ENCODE data around the gene CSNK1G1.

CSNK1G1 gene

DNA sequence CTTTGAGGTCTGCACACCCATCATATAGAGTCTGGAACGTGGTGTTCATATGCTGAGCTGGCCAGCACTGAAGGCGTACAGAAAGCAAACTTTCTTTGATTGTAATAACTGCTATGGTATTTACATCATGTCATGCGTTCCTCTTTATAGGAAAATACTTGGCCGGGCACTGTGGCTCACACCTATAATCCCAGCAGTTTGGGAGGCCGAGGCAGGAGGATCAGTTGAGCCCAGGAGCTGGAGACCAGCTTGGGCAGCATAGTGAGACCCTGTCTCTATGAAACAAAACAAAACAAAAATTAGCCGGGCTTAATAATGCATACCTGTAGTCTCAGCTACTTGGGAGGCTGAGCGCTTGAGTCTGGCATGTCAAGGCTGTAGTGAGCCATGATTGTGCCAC lies 207.8 kb downstream of the CSNK1G1 start:
- Mint-ChIP-seq H3K9me3 (no peaks in the 10 kb centered on the region), H3K4me1 (ENCODE audit: low read depth) (peaks cover 12% of the 10 kb centered on the region), H3K4me3 (no peak overlapping the region), H3K27ac (no peak overlapping the region), H3K36me3 (ENCODE audit: low read depth) (no peaks in the 10 kb centered on the region), H3K27me3 (ENCODE audit: low read depth) (no peaks in the 10 kb centered on the region)
- DNase-seq (ENCODE audit: low spot score), result no peak

DNA sequence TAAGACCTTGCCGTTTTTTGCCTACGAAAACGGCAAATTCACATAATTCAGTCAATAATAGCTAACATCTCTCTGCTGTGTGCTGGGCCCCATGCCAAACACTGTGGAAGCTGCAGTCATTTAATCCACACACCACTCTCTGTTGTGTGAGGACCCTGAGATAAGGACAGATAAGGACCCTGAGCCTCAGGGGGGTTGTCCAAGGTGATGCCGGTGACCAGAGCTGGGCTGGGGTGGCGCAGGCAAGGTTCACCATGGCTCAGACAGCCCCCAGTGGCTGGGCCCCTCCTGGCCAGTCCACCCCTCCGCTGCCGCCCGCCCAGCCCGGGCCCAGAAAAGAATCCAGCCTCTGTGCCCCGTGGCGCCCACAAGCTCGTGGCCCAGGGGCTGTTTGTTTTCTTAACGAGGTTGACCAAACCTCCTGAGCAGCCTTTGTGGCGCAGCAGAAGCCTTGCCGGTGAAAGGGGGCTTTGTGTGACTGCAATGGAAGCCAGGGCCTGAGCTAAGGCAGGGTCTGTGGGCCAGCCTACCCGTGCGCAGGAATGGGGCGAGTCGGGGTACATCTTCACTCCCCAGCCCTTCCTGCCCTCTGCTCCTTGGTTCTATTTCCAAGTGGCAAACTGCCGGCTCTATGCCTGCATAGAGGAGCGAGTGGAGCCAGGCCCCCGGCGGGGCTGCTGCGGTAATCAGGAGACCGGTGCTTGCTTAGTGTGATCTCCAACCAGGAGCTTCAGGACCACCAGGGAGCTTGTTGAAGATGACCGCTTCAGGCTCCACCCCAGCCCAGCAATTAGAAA lies 208.9 kb downstream of the CSNK1G1 start:
- Mint-ChIP-seq H3K4me3 (no peak overlapping the region), H3K27me3 (ENCODE audit: low read depth) (no peaks in the 10 kb centered on the region), H3K4me1 (ENCODE audit: low read depth) (peaks cover 12% of the 10 kb centered on the region), H3K36me3 (ENCODE audit: low read depth) (peaks cover 2% of the 10 kb centered on the region), H3K27ac (no peak overlapping the region), H3K9me3 (no peaks in the 10 kb centered on the region)
- no peak for DNase-seq (ENCODE audit: low spot score)

DNA sequence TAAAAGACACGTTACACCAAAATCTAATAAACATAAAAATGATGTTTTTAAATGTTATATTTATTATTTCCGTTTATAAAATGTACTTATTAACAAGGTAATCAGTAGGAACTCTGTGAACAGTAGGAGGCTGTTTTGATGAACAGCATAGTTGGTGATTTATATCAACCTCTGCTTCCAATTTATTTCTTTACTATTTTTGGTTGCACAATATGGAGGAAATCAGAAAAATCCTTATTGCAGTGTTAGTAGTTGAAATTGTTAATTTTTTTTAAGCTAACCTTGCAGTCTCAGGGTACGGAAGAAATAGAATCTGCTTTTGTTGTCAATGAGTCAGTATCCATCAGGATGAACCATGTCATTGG lies 209.5 kb downstream of the CSNK1G1 start:
- no peak for DNase-seq (ENCODE audit: low spot score)
- H3K36me3 Mint-ChIP-seq (ENCODE audit: low read depth), result peaks cover 2% of the 10 kb centered on the region
- H3K4me3 Mint-ChIP-seq, result no peak overlapping the region
- H3K9me3 Mint-ChIP-seq, result no peaks in the 10 kb centered on the region
- H3K27ac Mint-ChIP-seq, result no peak overlapping the region
- no peaks in the 10 kb centered on the region for H3K27me3 Mint-ChIP-seq (ENCODE audit: low read depth)
- H3K4me1 Mint-ChIP-seq (ENCODE audit: low read depth), result peaks cover 12% of the 10 kb centered on the region

DNA sequence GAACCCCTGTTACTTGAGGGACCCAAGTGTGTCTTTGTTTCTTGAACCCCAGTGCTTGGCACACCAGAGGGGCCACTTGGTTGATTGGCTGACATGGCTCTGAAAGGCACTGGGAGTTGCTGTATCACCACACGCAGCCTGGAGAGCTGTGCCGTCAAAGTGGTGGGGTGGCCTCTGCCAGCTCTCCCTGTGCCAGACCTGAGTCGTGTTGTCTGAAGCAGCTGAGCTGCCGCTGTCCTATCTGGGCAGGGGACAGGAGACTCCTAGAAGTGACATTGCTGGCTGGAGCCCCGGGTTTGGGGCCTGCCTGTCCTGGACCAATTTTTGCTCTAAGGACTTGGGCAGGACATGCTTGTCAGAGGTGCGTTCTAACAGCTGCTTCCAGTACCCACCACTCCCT lies 209.9 kb downstream of the CSNK1G1 start:
- H3K4me1 Mint-ChIP-seq (ENCODE audit: low read depth), result peaks cover 12% of the 10 kb centered on the region
- H3K27ac Mint-ChIP-seq, result no peak overlapping the region
- no peaks in the 10 kb centered on the region for H3K27me3 Mint-ChIP-seq (ENCODE audit: low read depth)
- no peak overlapping the region for H3K4me3 Mint-ChIP-seq
- no peak for DNase-seq (ENCODE audit: low spot score)
- no peaks in the 10 kb centered on the region for H3K9me3 Mint-ChIP-seq
- H3K36me3 Mint-ChIP-seq (ENCODE audit: low read depth), result peaks cover 2% of the 10 kb centered on the region

DNA sequence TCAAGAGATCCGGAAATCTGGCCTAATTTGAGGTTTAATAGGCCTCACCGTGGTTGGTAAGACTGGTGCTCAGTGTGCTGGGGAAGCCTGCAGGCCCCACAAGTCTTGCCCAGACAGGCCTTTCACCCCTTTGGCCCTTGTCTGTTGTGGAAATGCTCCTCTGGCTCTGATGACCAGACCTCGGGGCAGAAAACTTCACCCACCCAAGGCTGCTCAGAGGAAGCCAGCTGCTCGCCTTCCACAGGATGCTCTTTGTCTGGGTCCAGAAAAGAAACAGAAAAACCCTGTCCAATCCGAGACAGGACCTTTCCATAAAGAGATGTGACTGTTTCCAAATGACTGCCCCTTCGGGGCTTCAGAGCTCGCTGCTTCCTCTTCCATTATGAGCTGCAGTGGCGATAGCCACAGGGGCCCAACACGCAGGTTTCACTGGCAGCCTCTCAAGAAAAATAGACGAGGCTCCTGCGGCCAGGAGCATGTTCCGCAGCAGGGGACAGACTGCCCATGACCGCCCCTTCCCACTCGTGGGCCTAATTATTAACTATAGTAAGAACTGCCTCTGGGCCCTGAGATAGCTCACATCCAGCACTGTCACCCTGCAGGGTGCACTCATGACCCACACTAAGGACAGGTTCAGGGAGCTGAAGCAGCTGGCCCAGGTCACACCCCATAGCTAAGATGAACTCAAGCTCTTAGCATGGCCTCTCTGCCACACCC lies 211.2 kb downstream of the CSNK1G1 start:
- no peak for DNase-seq (ENCODE audit: low spot score)
- H3K27ac Mint-ChIP-seq, result no peak overlapping the region
- peaks cover 6% of the 10 kb centered on the region for H3K4me1 Mint-ChIP-seq (ENCODE audit: low read depth)

DNA sequence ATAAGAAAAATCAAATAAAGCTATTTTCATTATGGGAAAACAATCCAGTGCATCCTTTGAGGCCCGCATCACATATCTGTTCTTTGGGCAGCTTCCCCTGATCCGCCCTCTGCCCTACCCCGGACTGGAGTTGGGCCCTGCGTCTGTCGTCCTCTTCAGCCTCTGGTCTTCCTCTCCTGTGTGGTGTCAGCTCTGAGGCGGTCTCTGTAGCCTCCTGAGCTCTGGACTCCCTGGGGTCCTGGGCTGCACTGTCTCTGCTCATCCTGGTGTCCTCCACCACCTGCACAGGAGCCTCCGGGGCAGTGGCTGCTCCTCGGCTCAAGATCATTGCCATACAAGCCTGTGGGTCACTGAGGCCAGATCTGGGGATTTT lies 211.8 kb downstream of the CSNK1G1 start:
- Mint-ChIP-seq H3K4me3 (no peak overlapping the region), H3K27ac (no peak overlapping the region), H3K36me3 (ENCODE audit: low read depth) (peaks cover 2% of the 10 kb centered on the region), H3K9me3 (no peaks in the 10 kb centered on the region), H3K27me3 (ENCODE audit: low read depth) (no peaks in the 10 kb centered on the region), H3K4me1 (ENCODE audit: low read depth) (peaks cover 2% of the 10 kb centered on the region)
- no peak for DNase-seq (ENCODE audit: low spot score)

More for the DNA sequence above, 211.2 kb downstream of the CSNK1G1 start:
- Mint-ChIP-seq H3K9me3 (no peaks in the 10 kb centered on the region), H3K4me3 (no peak overlapping the region), H3K27me3 (ENCODE audit: low read depth) (no peaks in the 10 kb centered on the region), H3K36me3 (ENCODE audit: low read depth) (peaks cover 2% of the 10 kb centered on the region)

DNA sequence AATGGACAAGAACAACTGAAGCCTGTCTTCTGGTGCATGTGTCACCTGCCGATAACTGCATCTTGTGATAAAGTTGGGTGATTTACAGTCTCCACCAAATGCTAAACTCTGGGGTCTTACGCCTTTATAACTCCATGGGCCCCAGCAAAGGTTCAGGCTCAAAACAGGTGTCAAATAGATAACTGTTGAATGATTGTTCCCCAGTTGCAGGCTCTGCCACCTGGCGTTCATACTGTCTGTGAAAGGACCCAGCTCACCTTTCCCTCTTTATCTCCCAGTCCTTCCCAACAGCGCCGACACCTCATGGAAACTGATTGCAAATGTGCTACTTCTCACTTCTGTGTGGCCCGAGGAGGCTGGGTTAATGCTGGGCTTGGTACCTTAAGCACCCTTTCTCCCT lies 212.7 kb downstream of the CSNK1G1 start:
- no peak for DNase-seq (ENCODE audit: low spot score)
- Mint-ChIP-seq H3K9me3 (no peaks in the 10 kb centered on the region), H3K27ac (no peak overlapping the region), H3K36me3 (ENCODE audit: low read depth) (peaks cover 3% of the 10 kb centered on the region), H3K4me1 (ENCODE audit: low read depth) (no peaks in the 10 kb centered on the region), H3K27me3 (ENCODE audit: low read depth) (no peaks in the 10 kb centered on the region), H3K4me3 (no peak overlapping the region)

DNA sequence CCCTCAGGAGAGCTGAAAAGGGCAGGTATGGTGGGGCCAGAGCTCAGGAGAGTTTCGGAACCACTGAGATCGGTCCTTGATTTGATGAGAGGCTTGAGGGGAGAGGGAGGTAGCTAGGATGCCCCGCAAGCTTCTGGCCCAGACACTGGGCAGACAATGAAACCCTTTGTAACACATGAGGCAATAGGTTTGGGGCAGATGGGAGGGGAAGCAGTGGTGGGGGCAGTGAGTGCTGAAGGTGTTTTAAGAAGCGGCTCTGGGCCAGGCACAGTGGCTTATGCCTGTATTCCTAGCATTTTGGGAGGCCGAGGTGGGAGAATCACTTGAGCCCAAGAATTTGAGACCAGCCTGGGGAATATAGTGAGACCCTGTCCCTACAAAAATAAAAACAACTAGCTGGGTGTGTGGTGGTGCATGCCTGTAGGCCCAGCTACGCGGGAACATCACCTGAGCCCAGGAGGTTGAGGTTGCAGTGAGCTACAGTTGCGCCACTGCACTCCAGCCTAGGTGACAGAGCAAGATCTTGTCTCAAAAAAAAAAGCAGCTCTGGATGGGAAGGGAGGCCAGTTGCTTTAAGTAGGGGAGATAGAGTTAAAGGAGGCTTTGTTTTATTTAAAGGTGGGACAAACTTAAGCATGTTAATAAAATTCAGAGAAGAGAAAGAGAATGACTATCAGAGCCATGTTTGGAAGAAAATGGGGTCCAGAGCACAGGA lies 214.0 kb downstream of the CSNK1G1 start:
- H3K27me3 Mint-ChIP-seq (ENCODE audit: low read depth), result no peaks in the 10 kb centered on the region
- DNase-seq (ENCODE audit: low spot score), result no peak
- H3K4me3 Mint-ChIP-seq, result no peak overlapping the region
- no peaks in the 10 kb centered on the region for H3K9me3 Mint-ChIP-seq
- no peaks in the 10 kb centered on the region for H3K4me1 Mint-ChIP-seq (ENCODE audit: low read depth)
- H3K27ac Mint-ChIP-seq, result no peak overlapping the region
- H3K36me3 Mint-ChIP-seq (ENCODE audit: low read depth), result peaks cover 12% of the 10 kb centered on the region

DNA sequence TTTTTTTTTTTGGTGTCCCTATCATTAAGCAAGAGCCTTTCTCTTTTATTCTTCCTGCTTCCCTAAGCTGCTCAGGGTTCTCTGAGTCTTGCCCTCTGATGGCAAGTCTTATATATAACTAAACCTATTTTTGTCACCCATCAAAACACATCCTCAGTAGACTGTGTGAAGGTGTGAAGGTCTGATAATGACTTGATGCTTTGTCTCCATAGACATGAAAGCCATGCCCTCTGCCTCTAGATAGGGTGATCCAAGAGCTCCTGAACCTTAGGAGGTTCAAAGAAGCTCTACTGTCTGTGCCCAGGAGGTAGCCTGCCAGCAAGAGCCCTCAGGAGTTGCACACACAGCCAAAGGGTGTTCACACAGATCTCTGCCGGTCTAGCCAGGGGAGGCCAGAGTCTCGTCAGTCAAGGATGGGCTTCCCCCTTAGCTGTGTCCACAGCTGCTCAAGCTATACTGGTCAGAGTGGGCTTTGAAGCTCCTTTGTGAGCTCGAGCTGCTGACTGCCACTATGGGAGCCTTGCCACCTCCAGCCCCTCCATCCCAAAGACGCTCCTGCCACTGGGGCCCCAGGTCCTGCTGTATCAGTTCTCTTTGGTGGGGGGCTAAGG lies 217.5 kb downstream of the CSNK1G1 start:
- DNase-seq (ENCODE audit: low spot score), result no peak
- H3K4me3 Mint-ChIP-seq, result no peak overlapping the region
- no peaks in the 10 kb centered on the region for H3K4me1 Mint-ChIP-seq (ENCODE audit: low read depth)
- no peaks in the 10 kb centered on the region for H3K27me3 Mint-ChIP-seq (ENCODE audit: low read depth)
- no peak overlapping the region for H3K27ac Mint-ChIP-seq
- peaks cover 30% of the 10 kb centered on the region for H3K36me3 Mint-ChIP-seq (ENCODE audit: low read depth)
- H3K9me3 Mint-ChIP-seq, result no peaks in the 10 kb centered on the region

DNA sequence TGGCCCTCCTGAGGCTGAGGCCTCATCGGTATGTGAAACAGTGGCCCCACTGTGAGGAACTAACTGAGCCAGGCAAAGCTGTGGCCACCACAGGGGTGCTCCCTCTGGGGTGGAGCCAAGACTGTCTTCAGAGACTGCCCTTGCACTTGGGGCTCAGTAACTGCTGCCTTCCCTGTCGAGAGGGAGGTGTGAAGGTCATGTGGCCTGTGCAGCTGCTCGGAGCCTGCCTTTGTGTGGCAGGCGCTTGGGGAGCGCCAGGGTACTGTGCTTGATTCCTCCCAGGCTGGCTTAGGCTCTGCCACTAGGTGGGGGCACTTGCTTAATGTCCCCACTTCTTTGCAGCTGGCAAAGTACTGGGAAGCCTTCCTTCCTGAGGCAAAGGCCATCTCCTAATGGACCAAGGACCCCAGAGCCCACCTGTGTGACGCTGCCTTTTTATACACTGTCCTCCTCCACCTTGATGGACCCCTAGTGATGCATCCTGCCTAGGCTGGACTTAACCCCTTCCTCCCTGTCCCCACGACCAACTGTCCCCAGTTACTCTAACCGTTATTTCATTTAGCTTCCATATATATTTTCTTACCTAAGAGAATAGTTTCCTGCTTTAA lies 218.6 kb downstream of the CSNK1G1 start:
- H3K9me3 Mint-ChIP-seq, result no peaks in the 10 kb centered on the region
- no peak for DNase-seq (ENCODE audit: low spot score)
- no peak overlapping the region for H3K4me3 Mint-ChIP-seq
- no peak overlapping the region for H3K27ac Mint-ChIP-seq
- no peaks in the 10 kb centered on the region for H3K27me3 Mint-ChIP-seq (ENCODE audit: low read depth)
- no peaks in the 10 kb centered on the region for H3K4me1 Mint-ChIP-seq (ENCODE audit: low read depth)
- H3K36me3 Mint-ChIP-seq (ENCODE audit: low read depth), result peaks cover 40% of the 10 kb centered on the region

- H3K27ac Mint-ChIP-seq, result no peak overlapping the region
- no peak for DNase-seq (ENCODE audit: low spot score)
- H3K36me3 Mint-ChIP-seq (ENCODE audit: low read depth), result peaks cover 47% of the 10 kb centered on the region
- no peaks in the 10 kb centered on the region for H3K27me3 Mint-ChIP-seq (ENCODE audit: low read depth)
- no peaks in the 10 kb centered on the region for H3K9me3 Mint-ChIP-seq
- H3K4me3 Mint-ChIP-seq, result no peak overlapping the region
- H3K4me1 Mint-ChIP-seq (ENCODE audit: low read depth), result no peaks in the 10 kb centered on the region
Observed at GRCh38 chr15:64136347-64136746, 219.6 kb downstream of the CSNK1G1 start.

DNA sequence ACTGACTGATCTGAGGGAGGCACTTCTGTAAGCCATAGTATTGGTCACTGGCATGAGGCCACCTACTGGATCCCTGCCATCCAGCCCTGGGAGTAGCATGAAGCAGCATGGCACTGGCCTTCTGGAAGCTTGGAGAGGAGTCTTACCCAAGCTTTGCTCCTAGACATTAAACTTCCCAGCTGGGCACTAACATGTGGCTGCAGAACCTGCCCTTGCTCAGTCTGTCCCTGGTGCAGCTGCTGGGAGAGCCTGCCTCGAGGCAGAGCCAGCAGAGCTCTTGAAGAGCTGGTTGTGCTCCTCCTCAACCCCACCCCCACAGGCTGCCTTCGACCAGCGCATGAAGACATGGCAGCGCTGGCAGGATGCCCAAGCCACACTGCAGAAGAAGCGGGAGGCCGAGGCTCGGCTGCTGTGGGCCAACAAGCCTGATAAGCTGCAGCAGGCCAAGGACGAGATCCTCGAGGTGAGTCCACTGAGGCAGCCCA lies 221.6 kb downstream of the CSNK1G1 start:
- Mint-ChIP-seq H3K36me3 (ENCODE audit: low read depth) (peaks cover 58% of the 10 kb centered on the region), H3K27ac (no peak overlapping the region), H3K4me1 (ENCODE audit: low read depth) (no peaks in the 10 kb centered on the region), H3K27me3 (ENCODE audit: low read depth) (no peaks in the 10 kb centered on the region), H3K9me3 (no peaks in the 10 kb centered on the region), H3K4me3 (no peak overlapping the region)
- no peak for DNase-seq (ENCODE audit: low spot score)

DNA sequence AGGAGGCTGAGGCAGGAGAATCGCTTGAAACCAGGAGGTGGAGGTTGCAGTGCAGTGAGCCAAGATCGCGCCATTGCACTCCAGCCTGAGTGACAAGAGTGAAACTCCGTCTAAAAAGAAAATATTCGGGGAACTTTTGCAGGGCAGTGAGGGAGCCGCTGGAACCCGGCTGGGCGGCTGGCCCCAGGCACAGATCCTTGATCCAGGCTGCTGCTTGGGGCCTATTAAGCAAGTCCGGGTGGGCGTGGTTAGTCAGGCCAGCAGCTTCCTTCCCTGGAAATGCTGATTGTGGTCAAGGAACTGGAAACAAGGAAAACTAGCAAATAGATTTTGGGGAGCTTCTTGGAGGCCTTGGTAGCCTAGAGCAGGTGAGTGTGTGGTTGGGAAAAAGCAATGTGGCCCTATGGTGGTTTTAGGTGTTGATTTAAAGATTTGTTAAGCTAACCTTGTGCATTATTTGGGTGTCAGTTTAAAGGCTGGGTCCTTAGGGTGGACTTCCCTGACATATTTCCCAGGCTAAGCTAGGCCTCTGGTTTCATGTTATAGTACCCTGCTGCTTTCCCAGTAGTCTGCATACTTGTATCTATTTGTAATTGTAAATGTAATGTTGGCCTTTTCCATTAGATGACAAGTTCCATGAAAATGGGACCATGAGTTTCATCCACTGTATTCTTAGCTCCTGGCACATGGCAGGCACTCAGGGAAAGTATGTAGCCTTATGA lies 222.2 kb downstream of the CSNK1G1 start:
- Mint-ChIP-seq H3K36me3 (ENCODE audit: low read depth) (peaks cover 59% of the 10 kb centered on the region), H3K27me3 (ENCODE audit: low read depth) (no peaks in the 10 kb centered on the region), H3K9me3 (no peaks in the 10 kb centered on the region), H3K4me1 (ENCODE audit: low read depth) (no peaks in the 10 kb centered on the region), H3K27ac (no peak overlapping the region), H3K4me3 (no peak overlapping the region)
- no peak for DNase-seq (ENCODE audit: low spot score)
